Stomach (tissue), 9 donors: ENCODE measurements around the gene GMDS. TPM values are rescaled to one million over a fixed set of nuclear protein-coding genes. Genes with fewer than 3 reads are reported as not detected.

Experiments used
- DNase-seq, 2 donors: peaks; one replicate each; pipeline versions ENCODE4 v3.0.0 to v3.0.0-alpha.2; 2013 to 2019
- H3K27ac ChIP-seq, 5 donors: fragments of 200-600 bp in 4 of 5; sonication (generic) in 4 of 5; one replicate each; pipeline ENCODE4 v1.5.1; 2013 to 2019; ENCODE audit warnings: mild to moderate bottlenecking in 1 of 5, moderate library complexity in 1 of 5
- H3K27me3 ChIP-seq, 3 donors: fragments of 200-600 bp; sonication (generic); one replicate each; pipeline ENCODE4 v1.5.1; 2017 to 2019; ENCODE audit warnings: mixed run types in 1 of 3
- H3K36me3 ChIP-seq, 4 donors: fragments of 200-600 bp; sonication (generic); 1 replicate in 3 of 4; 2 replicates in 1 of 4; pipeline ENCODE4 v1.5.1; 2016 to 2019
- H3K4me1 ChIP-seq, 4 donors: fragments of 200-600 bp; sonication (generic); one replicate each; pipeline ENCODE4 v1.5.1; 2016 to 2019
- H3K4me3 ChIP-seq, 4 donors: fragments of 200-600 bp; sonication (generic) in 3 of 4; one replicate each; pipeline ENCODE4 v1.5.1; 2016 to 2019; ENCODE audit warnings: mild to moderate bottlenecking in 1 of 4
- H3K9me3 ChIP-seq, 4 donors: fragments of 200-600 bp; sonication (generic); one replicate each; pipeline ENCODE4 v1.5.1; 2016 to 2019
- CTCF ChIP-seq, 7 experiments: fragments of 450-650 bp in 4 of 7; fragments of 200-600 bp in 3 of 7; sonication (generic) in 3 of 7; IDR thresholded peaks; one replicate each; pipeline ENCODE4 v1.5.1; 2016 to 2019; ENCODE audit warnings: antibody characterized with exemption in 7 of 7, control low read depth in 2 of 7, mild to moderate bottlenecking in 1 of 7
- EP300 ChIP-seq: sonication (generic); formaldehyde crosslinking; IDR thresholded peaks from one replicate; pipeline ENCODE4 v1.6.1; 2017; ENCODE audit warnings: antibody characterized with exemption
- POLR2A ChIP-seq, 4 donors: fragments of 450-650 bp; IDR thresholded peaks; one replicate each; pipeline ENCODE4 v1.6.1; 2016; ENCODE audit warnings: antibody characterized with exemption in 4 of 4, control low read depth in 2 of 4, mild to moderate bottlenecking in 1 of 4, moderate library complexity in 1 of 4
- POLR2AphosphoS5 ChIP-seq, 3 donors: sonication (generic); formaldehyde crosslinking; IDR thresholded peaks; one replicate each; pipeline ENCODE4 v1.6.1; 2016; ENCODE audit warnings: antibody characterized with exemption in 3 of 3
- WGBS, 5 donors: extraction: QIAGEN DNeasy Blood & Tissue Kit in 3 of 5; methylation state at CpG; one replicate each; pipeline versions ENCODE4 v1.1.5 to v1.1.7; 2013 to 2018; 5-methylcytosine and 5-hydroxymethylcytosine counted together
- intact Hi-C: fragments of 100-400 bp; cut with DNase I; formaldehyde crosslinking; loops from one replicate; pipeline ENCODE4 v1.15.1; 2023; ENCODE audit warnings: low total_unique reads
- polyA plus RNA-seq, 3 donors: library from polyadenylated mRNA; stranded (reverse); fragments of 200-250 nt; gene quantifications; one replicate each; pipeline ENCODE4 v1.2.3, GENCODE V29; 2013
- total RNA-seq, 5 donors: library from RNA; depleted of rRNA; stranded (reverse); fragments of >200 nt; gene quantifications; one replicate each; pipeline versions ENCODE4 v1.1.0 to v1.2.3, GENCODE V29; 2014 to 2016
- donor health status: healthy with polysubstance abuse.
- donor health status: Bipolar disorder and iron deficiency.
- donor health status: healthy.

Gene GMDS
- total and polyA plus RNA-seq, 8 donors = 83.7 to 262 (median 121) TPM

DNA sequence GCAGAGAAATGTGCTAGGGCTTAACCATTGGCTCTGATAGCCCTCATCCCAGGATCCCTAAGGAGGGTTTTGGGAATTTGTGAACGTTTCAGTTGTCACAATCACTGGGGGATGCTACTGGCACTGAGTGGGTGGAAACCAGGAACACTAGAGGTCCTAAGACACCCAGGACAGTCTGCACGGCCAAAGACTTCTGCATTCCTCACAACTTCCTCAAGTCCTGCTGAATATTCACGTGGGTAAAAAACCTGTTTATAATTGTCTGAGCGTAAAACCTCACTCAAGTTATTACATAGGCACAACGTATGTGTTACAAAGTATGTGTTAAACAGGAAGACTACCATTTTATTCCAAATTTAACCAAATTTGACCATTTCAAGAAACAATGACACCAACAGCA, 52.4 kb downstream of the GMDS start:
- intact Hi-C loops = no loop called here

DNA sequence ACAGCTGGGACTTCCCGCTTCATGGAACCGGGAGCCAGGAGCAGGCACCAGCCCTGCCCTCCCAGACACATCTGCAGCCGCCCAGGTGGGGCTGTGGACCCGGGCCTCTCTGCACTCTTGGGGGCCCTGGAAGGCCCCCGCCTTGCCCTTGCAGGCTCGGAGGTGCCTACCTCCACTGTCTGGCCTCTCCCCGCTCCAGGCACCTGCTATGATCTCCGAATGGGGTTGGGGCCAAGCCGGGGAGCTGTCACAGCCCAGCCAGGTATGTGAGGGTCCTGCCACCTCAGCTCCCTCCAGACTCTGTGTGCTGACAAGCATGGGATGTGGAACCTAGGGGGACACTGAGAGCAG, 54.0 kb downstream of the GMDS start:
- intact Hi-C loops = no loop called here
- TF ChIP-seq EP300 (no peak), POLR2A (IDR thresholded peaks at IDR 0.05) (no peak), POLR2AphosphoS5 (IDR thresholded peaks at IDR 0.05) (no peak), CTCF (IDR thresholded peaks at IDR 0.05) (no peak)
- WGBS, 5 donors = 95 to 100% (median 99%) methylated on average over 5 to 9 of the region's 9 CpGs

More for the DNA sequence above, 52.4 kb downstream of the GMDS start:
- Histone ChIP-seq H3K27ac (no peak overlapping the region), H3K27me3 (no peaks in the 10 kb centered on the region), H3K9me3 (no peaks in the 10 kb centered on the region), H3K4me1 (peaks cover 0 to 15% (median 9%) of the 10 kb centered on the region in 4 donors), H3K36me3 (no peaks in the 10 kb centered on the region), H3K4me3 (no peak overlapping the region)
- 77 to 89% (median 87%) methylated on average over 5 of the region's 5 CpGs for whole genome bisulfite sequencing, 5 donors
- DNase-seq = no peak
- TF ChIP-seq EP300 = no peak
- no peak for TF ChIP-seq POLR2AphosphoS5 (IDR thresholded peaks at IDR 0.05)
- no peak for TF ChIP-seq CTCF (IDR thresholded peaks at IDR 0.05)

GRCh38 chr6:2190661-2191389, 54.6 kb downstream of the GMDS start:
- Histone ChIP-seq H3K4me1 (peaks cover 0 to 3% (median under 1%) of the 10 kb centered on the region in 4 donors), H3K27ac (no peak overlapping the region), H3K9me3 (no peaks in the 10 kb centered on the region), H3K27me3 (no peaks in the 10 kb centered on the region), H3K36me3 (no peaks in the 10 kb centered on the region), H3K4me3 (no peak overlapping the region)
- DNase-seq = no peak
- WGBS, 5 donors = 93 to 98% (median 97%) methylated on average over 14 to 24 of the region's 24 CpGs
- intact Hi-C loops = no loop called here
- TF ChIP-seq POLR2AphosphoS5 (IDR thresholded peaks at IDR 0.05) = no peak
- TF ChIP-seq POLR2A (IDR thresholded peaks at IDR 0.05) = no peak
- TF ChIP-seq EP300 = no peak

More for the DNA sequence above, 54.0 kb downstream of the GMDS start:
- Histone ChIP-seq H3K4me1 (peaks cover 0 to 6% (median 6%) of the 10 kb centered on the region in 4 donors), H3K36me3 (no peaks in the 10 kb centered on the region), H3K27ac (no peak overlapping the region), H3K27me3 (no peaks in the 10 kb centered on the region), H3K9me3 (no peaks in the 10 kb centered on the region), H3K4me3 (no peak overlapping the region)
- DNase-seq = no peak

GRCh38 chr6:2188856-2189384, 56.5 kb downstream of the GMDS start:
- no peaks in the 10 kb centered on the region for H3K27me3 ChIP-seq
- TF ChIP-seq EP300 (no peak), POLR2AphosphoS5 (IDR thresholded peaks at IDR 0.05) (no peak), CTCF (IDR thresholded peaks at IDR 0.05) (no peak), POLR2A (IDR thresholded peaks at IDR 0.05) (no peak)
- no peak for DNase-seq
- H3K36me3 ChIP-seq = no peaks in the 10 kb centered on the region
- H3K4me3 ChIP-seq = no peak overlapping the region
- no peak overlapping the region for H3K27ac ChIP-seq
- H3K4me1 ChIP-seq = peaks cover 0 to 3% (median 0%) of the 10 kb centered on the region in 4 donors
- H3K9me3 ChIP-seq = no peaks in the 10 kb centered on the region
- WGBS, 5 donors = 49 to 60% (median 52%) methylated on average over 3 of the region's 3 CpGs
- intact Hi-C loops = no loop called here

GRCh38 chr6:2188397-2188796, 57.0 kb downstream of the GMDS start:
- Histone ChIP-seq H3K36me3 (no peaks in the 10 kb centered on the region), H3K4me1 (peaks cover 0 to 3% (median 0%) of the 10 kb centered on the region in 4 donors), H3K27me3 (no peaks in the 10 kb centered on the region), H3K4me3 (no peak overlapping the region), H3K27ac (no peak overlapping the region), H3K9me3 (no peaks in the 10 kb centered on the region)
- intact Hi-C loops = no loop called here
- TF ChIP-seq CTCF (IDR thresholded peaks at IDR 0.05) = no peak
- no peak for TF ChIP-seq POLR2A (IDR thresholded peaks at IDR 0.05)
- no peak for TF ChIP-seq POLR2AphosphoS5 (IDR thresholded peaks at IDR 0.05)
- no peak for DNase-seq
- WGBS, 5 donors = 90 to 97% (median 94%) methylated on average over 5 of the region's 5 CpGs
